Stimulated activated CD4-positive, alpha-beta T cell treated with anti-CD3 and anti-CD28 coated beads, Interleukin-4, amount 100 ng/mL, for 1 hour (primary cell): Measurements from ENCODE around the gene RABGGTA.
A peak's percentile ranks its signal among the peaks of the same experiment; 100 is the strongest.
"Not testable (repeated sequence)": the region's sequence is repeated elsewhere in the genome, so short reads cannot be mapped to it uniquely, and the experiment has no call there.

ENCODE experiments used
- DNase-seq: peaks from one replicate; pipeline ENCODE4 v3.0.0-alpha.2; 2020

The RABGGTA gene

GRCh38 chr14:24259282-24260025 is 11.9 kb downstream of the RABGGTA start:
- no peak for DNase-seq

- DNase-seq: no peak
Measured at GRCh38 chr14:24258548-24259265, 12.7 kb downstream of the RABGGTA start.

- DNase-seq: no peak
Measured at GRCh38 chr14:24258119-24258518, 13.3 kb downstream of the RABGGTA start.

- DNase-seq: no peak
Measured at GRCh38 chr14:24256960-24257359, 14.4 kb downstream of the RABGGTA start.

GRCh38 chr14:24255931-24256711 is 15.3 kb downstream of the RABGGTA start:
- DNase-seq: no peak

- DNase-seq: no peak
Measured at GRCh38 chr14:24255438-24255837, 16.0 kb downstream of the RABGGTA start.

GRCh38 chr14:24254630-24255392 is 16.6 kb downstream of the RABGGTA start:
- no peak for DNase-seq

GRCh38 chr14:24253936-24254335 is 17.5 kb downstream of the RABGGTA start:
- no peak for DNase-seq

GRCh38 chr14:24252289-24253124 is 18.9 kb downstream of the RABGGTA start:
- DNase-seq: no peak

- no peak for DNase-seq
Measured at GRCh38 chr14:24251880-24252288, 19.5 kb downstream of the RABGGTA start.

GRCh38 chr14:24250354-24250753 is 21.0 kb downstream of the RABGGTA start:
- DNase-seq: no peak

GRCh38 chr14:24249230-24250021 is 22.0 kb downstream of the RABGGTA start:
- no peak for DNase-seq

- no peak for DNase-seq
Measured at GRCh38 chr14:24247422-24247821, 24.0 kb downstream of the RABGGTA start.

GRCh38 chr14:24246765-24247212 is 24.6 kb downstream of the RABGGTA start:
- DNase-seq: no peak

- DNase-seq: not testable (repeated sequence)
Measured at GRCh38 chr14:24245350-24245749, 26.0 kb downstream of the RABGGTA start.

GRCh38 chr14:24243336-24243836 is 28.0 kb downstream of the RABGGTA start:
- no peak for DNase-seq

GRCh38 chr14:24241829-24242443 is 29.5 kb downstream of the RABGGTA start:
- DNase-seq: peak; percentile 93

GRCh38 chr14:24240110-24240918 is 31.1 kb downstream of the RABGGTA start:
- DNase-seq: no peak

- DNase-seq: no peak
Measured at GRCh38 chr14:24238527-24239037, 32.8 kb downstream of the RABGGTA start.
